GM18907 (cell line): ENCODE data around the gene COL4A1.

Experiments used
- ATAC-seq: cut with Tn5 transposase; IDR thresholded peaks from one replicate; pipeline ENCODE4 v1.9.1; 2021; ENCODE audit warnings: mild to moderate bottlenecking, moderate library complexity; ENCODE audit not compliant: unreplicated experiment

COL4A1 gene

DNA sequence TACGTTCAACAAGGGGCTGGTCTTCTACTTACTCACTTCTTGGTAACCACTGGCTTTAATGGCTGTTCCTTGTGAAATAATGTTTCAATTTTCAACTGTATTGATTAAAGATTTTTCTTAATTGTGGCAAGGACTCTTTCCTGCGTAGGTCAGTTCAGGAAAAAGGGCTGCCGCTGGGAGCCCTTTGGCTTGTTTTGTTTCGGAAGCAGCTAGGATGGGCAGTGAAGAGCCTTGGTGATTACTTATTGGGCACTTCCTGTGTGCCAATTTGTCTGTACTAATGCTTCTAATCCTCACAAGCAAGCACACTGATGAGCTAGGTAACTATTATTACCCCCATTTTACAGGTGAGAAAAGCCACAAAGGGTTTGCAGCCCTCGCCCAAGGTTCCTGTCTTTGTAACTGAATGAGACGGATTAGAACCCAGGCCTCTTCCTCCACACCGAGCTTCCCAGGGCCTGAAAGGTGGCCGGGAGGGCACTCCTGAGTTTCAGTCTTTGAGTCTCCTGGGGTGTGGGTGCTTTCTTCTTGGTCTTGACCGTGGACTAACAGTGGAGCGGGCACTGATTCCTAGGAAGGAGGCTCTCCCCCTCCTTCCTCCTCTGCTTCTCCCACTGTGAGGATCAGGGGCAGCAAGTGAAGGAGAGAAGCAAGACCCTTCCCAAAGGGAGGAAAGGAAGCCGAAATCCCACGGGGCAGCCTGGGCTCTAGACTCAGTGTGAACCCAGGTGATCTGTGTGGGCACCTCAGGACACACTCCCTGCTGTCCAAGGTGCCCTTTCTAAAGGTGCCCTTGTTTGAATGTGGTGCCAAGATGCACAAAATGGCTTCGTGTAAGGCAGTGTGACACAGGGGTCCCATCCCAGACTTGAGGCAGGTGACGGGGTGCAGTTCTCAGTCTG lies 3.8 kb upstream of the COL4A1 start:
- ATAC-seq, result no peak

- ATAC-seq, result no peak
Measured at GRCh38 chr13:110309661-110310524, 2.9 kb upstream of the COL4A1 start.

- no peak for ATAC-seq
Measured at GRCh38 chr13:110308656-110309359, 1.9 kb upstream of the COL4A1 start.

DNA sequence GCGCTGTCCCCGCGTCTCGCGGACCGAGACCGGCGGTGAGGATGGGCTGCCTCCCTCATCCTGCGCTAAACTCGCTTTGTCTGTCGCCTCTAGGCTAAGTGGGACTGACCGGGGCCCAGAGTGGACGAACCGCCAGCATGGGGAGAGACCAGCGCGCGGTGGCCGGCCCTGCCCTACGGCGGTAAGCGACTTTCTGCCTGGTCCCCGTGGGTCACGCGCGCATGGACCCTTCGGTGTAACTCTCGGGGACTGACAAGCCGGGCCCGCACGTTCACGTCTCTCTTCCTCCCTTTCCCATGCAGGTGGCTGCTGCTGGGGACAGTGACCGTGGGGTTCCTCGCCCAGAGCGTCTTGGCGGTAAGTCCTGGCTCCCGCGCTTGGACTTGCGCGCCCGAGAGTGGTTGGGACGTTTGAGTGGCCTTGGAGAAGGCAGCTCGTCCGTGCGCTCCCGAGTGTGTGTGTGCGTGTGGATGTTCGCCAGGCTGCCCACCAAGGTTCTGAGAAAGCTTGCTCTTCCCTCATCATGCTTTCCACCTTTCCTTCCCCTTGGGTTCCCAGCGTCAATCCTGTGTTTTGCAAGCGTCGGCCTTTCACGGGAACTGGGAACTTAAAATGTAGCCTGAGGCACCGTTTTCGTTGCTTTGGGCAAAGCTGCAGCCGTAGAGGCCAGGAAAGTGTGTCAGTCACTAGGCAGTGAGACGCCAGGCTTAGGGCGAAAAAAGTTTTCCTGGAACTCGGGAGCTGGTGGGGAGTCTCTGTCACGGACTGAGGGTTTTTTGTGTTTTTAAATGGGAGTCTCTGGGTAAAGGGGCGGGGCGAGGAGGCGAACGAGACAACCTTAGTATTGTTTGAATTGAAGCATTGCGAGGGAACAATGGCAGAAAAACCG lies 1.1 kb upstream of the COL4A1 start:
- no peak for ATAC-seq

GRCh38 chr13:110306340-110306959 lies 507 bp downstream of the COL4A1 start:
- no peak for ATAC-seq

- no peak for ATAC-seq
Measured at GRCh38 chr13:110305949-110306339, 1.0 kb downstream of the COL4A1 start.

GRCh38 chr13:110305544-110305943 lies 1.4 kb downstream of the COL4A1 start:
- ATAC-seq, result no peak

DNA sequence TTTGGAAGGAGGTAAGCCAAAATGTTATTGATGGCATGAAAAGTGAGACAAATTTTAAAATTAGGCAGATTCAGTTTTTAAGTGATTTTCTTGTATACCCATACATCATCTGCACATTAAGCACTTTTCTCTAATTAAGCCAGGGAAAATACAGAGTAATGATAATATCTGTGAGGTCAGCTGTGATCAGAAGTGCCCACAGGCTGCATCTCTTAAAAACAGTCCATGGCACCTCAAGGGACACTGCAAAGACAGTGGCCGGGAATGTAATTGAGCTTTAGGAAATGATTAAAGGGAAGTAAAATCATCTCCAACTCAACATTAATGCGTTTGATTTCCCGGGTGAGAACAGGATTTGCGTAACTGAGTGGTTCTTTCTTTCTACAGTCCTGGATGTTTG lies 2.0 kb downstream of the COL4A1 start:
- no peak for ATAC-seq

DNA sequence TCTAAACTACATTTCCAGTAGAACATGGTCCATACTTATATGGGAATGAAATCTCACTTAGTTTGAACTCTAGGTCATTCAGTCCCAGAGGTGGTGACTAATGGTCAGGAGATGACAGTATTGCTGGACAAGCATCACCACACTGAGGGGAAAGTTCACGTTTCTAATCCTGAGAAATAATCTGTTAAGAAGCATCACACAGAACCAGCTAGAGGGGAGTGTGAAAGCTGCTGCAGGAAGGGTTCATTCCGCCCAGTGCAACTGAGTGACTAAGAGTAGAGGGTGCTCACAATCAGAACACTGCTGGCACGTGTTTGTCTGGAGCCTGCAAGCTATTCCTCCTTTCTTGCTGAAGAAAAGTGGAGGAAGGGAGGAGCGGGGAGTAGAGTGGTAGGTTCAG lies 2.7 kb downstream of the COL4A1 start:
- no peak for ATAC-seq

- ATAC-seq, result no peak
Measured at GRCh38 chr13:110303644-110304043, 3.3 kb downstream of the COL4A1 start.

DNA sequence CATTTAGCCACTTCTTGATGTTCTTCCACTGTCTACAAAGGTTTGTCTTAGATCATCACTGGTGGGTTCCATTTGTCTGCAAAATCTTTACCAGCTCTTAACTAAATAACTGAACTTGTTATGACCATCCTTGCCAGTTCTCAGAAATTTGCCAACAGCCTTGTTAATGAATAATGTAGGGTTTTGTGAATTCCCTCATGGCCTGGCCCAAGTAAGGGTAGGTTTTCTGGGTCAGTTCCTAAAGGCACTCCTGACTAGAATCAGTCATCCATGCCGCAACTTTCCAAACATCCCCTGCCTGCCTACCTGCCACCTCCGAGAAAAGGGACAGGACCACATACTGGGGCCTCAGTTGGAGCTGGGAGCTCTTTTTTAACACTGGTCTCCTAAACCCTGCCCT lies 4.0 kb downstream of the COL4A1 start:
- ATAC-seq, result no peak

GRCh38 chr13:110301606-110302553 lies 5.1 kb downstream of the COL4A1 start:
- ATAC-seq, result no peak

GRCh38 chr13:110301083-110301482 lies 5.9 kb downstream of the COL4A1 start:
- ATAC-seq, result no peak

DNA sequence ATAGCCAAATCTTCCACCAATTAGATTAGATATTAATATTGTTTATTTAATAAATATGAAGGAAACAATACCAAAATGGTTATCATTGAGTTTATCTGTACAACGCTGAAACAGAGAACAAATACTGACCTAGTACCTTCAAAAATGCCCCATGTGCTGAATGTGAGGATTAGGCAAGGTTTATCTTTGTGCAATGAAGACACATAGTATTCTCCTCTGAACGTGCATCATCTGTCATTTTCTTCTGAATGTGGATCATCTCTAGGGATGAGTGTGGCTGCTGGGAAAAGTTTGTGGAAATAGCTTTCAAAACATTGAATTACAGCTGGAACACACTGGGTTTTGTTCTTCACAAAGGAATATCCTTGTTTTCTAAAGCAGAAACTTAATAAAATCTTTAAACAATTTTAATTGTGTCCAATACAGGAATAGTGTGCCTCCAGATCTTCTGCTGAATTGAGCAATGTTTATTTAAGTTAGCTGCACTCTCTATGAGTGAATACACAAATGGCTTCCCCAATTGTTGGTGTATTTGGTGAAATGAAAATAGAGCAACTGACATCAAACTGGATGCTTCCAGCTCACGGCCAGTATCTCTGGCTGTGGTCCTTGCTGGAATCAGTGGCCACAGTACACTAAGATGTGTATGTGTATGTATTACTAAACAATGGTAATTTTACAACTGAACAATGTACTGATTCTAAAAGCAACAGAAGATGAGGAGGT lies 6.7 kb downstream of the COL4A1 start:
- ATAC-seq, result no peak

GRCh38 chr13:110299283-110299840 lies 7.6 kb downstream of the COL4A1 start:
- no peak for ATAC-seq

DNA sequence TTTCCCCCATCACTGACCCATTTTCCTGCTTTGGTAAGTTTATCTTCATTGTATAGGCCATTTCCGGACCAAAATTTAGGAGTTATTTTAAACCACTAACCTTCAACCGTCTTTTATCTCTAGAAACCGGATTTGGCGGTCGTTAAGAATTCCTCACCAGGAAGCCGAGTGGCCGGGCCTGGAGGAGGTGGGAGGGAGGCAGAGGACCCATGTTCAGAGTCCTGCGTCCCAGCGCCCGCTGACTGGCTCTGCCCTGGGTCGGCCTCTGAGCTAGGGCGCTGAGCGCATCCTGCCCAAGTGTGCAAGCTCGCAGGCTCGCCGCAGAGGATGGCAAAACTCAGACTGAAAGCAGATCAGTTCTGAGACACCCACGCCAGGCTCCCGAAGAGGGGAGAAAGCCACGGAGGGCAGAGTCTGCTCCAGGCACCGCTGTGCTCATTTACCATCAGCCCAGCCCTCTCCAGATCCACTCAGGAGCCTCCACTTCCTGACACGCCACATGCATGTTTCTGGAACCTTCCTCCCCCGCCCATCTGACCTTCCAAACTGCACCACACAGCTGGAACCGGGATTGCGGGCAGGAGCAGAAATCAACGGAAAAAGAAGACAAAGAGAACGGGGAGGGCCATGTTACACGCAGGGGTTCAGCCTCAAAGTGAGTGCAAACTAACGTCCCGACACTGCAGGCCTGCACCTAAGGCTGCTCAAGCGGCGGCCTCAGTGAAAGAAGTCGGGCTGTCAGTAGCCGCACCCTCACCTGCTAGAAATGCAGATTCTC lies 8.3 kb downstream of the COL4A1 start:
- ATAC-seq, result peak; percentile 49
